ENCODE data around the gene HSPA1L. TPM values are rescaled to one million over a fixed set of nuclear protein-coding genes. Genes with fewer than 3 reads are reported as not detected.

Gene HSPA1L
- total and polyA plus RNA-seq, 10 of the 15 experiments (the other 5 are each of a cell fraction or from before 2014, with no cell fraction given), result 0.69 to 2.5 (median 1.5) TPM

DNA sequence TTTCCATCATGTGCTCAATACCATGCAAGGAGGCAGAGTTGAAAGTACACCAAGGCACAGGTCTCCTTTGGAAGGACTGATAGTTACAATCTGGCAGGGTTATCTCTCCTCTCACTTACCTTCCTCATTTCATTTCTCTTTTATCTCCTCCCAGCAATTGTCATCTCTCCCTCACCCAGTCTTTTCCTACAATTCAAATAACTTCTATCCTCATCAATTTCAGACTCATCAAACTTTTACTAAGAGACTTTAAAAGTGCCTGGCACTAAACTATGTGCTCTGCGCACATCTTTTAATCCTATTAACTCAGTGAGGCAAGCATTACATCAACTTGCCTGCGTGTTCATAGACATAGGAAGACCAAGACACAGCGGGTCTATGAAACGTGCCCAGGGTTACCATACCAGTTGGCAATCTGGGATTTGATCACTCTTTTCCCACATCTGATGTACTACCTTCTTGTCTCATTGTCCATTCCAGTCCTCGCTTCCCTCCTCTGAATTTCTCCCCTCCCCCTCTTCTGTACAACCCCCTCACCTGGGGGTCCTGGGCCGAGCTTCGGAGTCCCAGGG lies 20.7 kb downstream of the HSPA1L start (continued):
- TF ChIP-seq POLR2AphosphoS2 (IDR thresholded peaks at IDR 0.05; ENCODE audit: low read depth, low read length) (no peak), PAX5 (IDR thresholded peaks at IDR 0.05; ENCODE audit: borderline replicate concordance, low read depth, low read length) (no peak), MTA3 (IDR thresholded peaks at IDR 0.05; ENCODE audit: borderline replicate concordance, low read length) (no peak), SIN3A (IDR thresholded peaks at IDR 0.05; ENCODE audit: low read depth, low read length) (peak; percentile 40; the same call in 1 of the 2 replicates), BHLHE40 (IDR thresholded peaks at IDR 0.05; ENCODE audit: borderline replicate concordance in 1 of 2, low read depth in 2 of 2, low read length in 1 of 2) (peak in 1 of 2 experiments; percentile 31; a peak in 1 of 4 replicates), KAT2A (conservative IDR thresholded peaks at IDR 0.05; ENCODE audit: control insufficient read depth, low read depth, low read length) (no peak), PML (IDR thresholded peaks at IDR 0.05; ENCODE audit: low read length) (peak; percentile 1; the same call in 1 of the 2 replicates), ATF7 (IDR thresholded peaks at IDR 0.05; ENCODE audit: low read depth) (0 out of 2 replicates have a peak, but pooled peaks have one; percentile 26), TAF1 (IDR thresholded peaks at IDR 0.05; ENCODE audit: borderline replicate concordance, low read depth, low read length) (no peak), CBFB (IDR thresholded peaks at IDR 0.05; ENCODE audit: low read depth) (no peak), RELA (IDR thresholded peaks at IDR 0.05; ENCODE audit: borderline replicate concordance, partially characterized antibody) (no peak), ZNF274 (IDR thresholded peaks at IDR 0.05; ENCODE audit: insufficient read depth, insufficient read length) (no peak), SMAD1 (IDR thresholded peaks at IDR 0.05; ENCODE audit: low read depth, partially characterized antibody) (no peak), SUZ12 (IDR thresholded peaks at IDR 0.05; ENCODE audit: unreplicated experiment) (no peak)
- TF ChIP-seq, protein P1, sequence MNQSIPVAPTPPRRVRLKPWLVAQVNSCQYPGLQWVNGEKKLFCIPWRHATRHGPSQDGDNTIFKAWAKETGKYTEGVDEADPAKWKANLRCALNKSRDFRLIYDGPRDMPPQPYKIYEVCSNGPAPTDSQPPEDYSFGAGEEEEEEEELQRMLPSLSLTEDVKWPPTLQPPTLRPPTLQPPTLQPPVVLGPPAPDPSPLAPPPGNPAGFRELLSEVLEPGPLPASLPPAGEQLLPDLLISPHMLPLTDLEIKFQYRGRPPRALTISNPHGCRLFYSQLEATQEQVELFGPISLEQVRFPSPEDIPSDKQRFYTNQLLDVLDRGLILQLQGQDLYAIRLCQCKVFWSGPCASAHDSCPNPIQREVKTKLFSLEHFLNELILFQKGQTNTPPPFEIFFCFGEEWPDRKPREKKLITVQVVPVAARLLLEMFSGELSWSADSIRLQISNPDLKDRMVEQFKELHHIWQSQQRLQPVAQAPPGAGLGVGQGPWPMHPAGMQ (IDR thresholded peaks at IDR 0.05; ENCODE audit: borderline replicate concordance), result no peak
- TF ChIP-seq, protein P2, sequence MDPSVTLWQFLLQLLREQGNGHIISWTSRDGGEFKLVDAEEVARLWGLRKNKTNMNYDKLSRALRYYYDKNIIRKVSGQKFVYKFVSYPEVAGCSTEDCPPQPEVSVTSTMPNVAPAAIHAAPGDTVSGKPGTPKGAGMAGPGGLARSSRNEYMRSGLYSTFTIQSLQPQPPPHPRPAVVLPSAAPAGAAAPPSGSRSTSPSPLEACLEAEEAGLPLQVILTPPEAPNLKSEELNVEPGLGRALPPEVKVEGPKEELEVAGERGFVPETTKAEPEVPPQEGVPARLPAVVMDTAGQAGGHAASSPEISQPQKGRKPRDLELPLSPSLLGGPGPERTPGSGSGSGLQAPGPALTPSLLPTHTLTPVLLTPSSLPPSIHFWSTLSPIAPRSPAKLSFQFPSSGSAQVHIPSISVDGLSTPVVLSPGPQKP (IDR thresholded peaks at IDR 0.05; ENCODE audit: low read depth, low read length), result no peak
- TF ChIP-seq, protein P3, sequence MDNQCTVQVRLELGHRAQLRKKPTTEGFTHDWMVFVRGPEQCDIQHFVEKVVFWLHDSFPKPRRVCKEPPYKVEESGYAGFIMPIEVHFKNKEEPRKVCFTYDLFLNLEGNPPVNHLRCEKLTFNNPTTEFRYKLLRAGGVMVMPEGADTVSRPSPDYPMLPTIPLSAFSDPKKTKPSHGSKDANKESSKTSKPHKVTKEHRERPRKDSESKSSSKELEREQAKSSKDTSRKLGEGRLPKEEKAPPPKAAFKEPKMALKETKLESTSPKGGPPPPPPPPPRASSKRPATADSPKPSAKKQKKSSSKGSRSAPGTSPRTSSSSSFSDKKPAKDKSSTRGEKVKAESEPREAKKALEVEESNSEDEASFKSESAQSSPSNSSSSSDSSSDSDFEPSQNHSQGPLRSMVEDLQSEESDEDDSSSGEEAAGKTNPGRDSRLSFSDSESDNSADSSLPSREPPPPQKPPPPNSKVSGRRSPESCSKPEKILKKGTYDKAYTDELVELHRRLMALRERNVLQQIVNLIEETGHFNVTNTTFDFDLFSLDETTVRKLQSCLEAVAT (IDR thresholded peaks at IDR 0.05), result no peak

Data from GM12878 (cell line).